IMR-90 (cell line): Measurements from ENCODE around the gene KRTAP1-5. TPM values are rescaled to one million over a fixed set of nuclear protein-coding genes. Genes with fewer than 3 reads are reported as not detected.
A peak's percentile ranks its signal among the peaks of the same experiment; 100 is the strongest.

Experiments used
- ATAC-seq: fragments of 200-7000 bp; cut with Tn5 transposase; 2 replicates; pipeline ENCODE4 v1.9.1; 2020; ENCODE audit warnings: low read depth, mild to moderate bottlenecking, moderate library complexity
- BruUV-seq: library from RNA; stranded (reverse); fragments of 400-500 nt; replicated peaks from 2 replicates; lab custom pipeline; 2021; lab: Mats Ljungman, UMichigan
- CTCF ChIA-PET: fragments of 300-600 bp; formaldehyde crosslinking; extraction: SDS; loops from one replicate; lab custom pipeline; 2021; ENCODE audit warnings: antibody characterized with exemption; lab: Yijun Ruan, JAX
- POLR2A ChIA-PET: fragments of 300-600 bp; sonication (Branson Sonifier 250); formaldehyde crosslinking; loops from one replicate; lab custom pipeline; 2022; ENCODE audit warnings: antibody characterized with exemption; ENCODE audit not compliant: unreplicated experiment; lab: Charles Lee
- DNase-seq: peaks from one replicate; pipeline ENCODE4 v3.0.0; 2013
- H2AFZ ChIP-seq: replicated peaks from 2 replicates; pipeline ENCODE3; 2013; ENCODE audit warnings: low read length, mild to moderate bottlenecking; ENCODE audit not compliant: poor library complexity
- H2AK5ac ChIP-seq: 2 replicates; pipeline ENCODE4 v1.6.1; 2013; ENCODE audit warnings: low read depth, low read length, inconsistent platforms
- H2AK9ac ChIP-seq: replicated peaks from 2 replicates; pipeline ENCODE3; 2013; ENCODE audit warnings: mild to moderate bottlenecking, low read depth, low read length, moderate library complexity; ENCODE audit not compliant: poor library complexity
- H2BK120ac ChIP-seq: 2 replicates; pipeline ENCODE4 v1.6.1; 2013; ENCODE audit warnings: low read depth, low read length, inconsistent platforms
- H2BK15ac ChIP-seq: 3 replicates; pipeline ENCODE4 v1.6.1; 2013; ENCODE audit warnings: low read depth, low read length, inconsistent platforms
- H2BK20ac ChIP-seq: 2 replicates; pipeline ENCODE4 v1.6.1; 2013; ENCODE audit warnings: low read depth, mild to moderate bottlenecking, inconsistent platforms, low read length, moderate library complexity
- H2BK5ac ChIP-seq: 2 replicates; pipeline ENCODE4 v1.6.1; 2013; ENCODE audit warnings: mild to moderate bottlenecking, low read depth, low read length, inconsistent platforms; ENCODE audit not compliant: poor library complexity, severe bottlenecking
- H3K14ac ChIP-seq: replicated peaks from 2 replicates; pipeline ENCODE4 v1.6.1; 2013; ENCODE audit warnings: low read depth, low read length, inconsistent platforms
- H3K18ac ChIP-seq: 2 replicates; pipeline ENCODE4 v1.6.1; 2013; ENCODE audit warnings: low read depth, low read length, control low read depth
- H3K23ac ChIP-seq: 2 replicates; pipeline ENCODE4 v1.6.1; 2013; ENCODE audit warnings: low read depth, low read length, inconsistent platforms
- H3K27ac ChIP-seq: 2 replicates; pipeline ENCODE4 v1.5.1; 2013; ENCODE audit warnings: mild to moderate bottlenecking, control low read depth, low read length; ENCODE audit not compliant: insufficient read depth
- H3K27me3 ChIP-seq: 2 replicates; pipeline ENCODE4 v1.6.1; 2013; ENCODE audit warnings: low read length; ENCODE audit not compliant: control insufficient read depth, insufficient read depth
- H3K36me3 ChIP-seq: 2 replicates; pipeline ENCODE4 v1.6.1; 2013; ENCODE audit warnings: low read length, mixed read lengths; ENCODE audit not compliant: control insufficient read depth, insufficient read depth
- H3K4ac ChIP-seq: 2 replicates; pipeline ENCODE4 v1.6.1; 2013; ENCODE audit warnings: low read depth, low read length, inconsistent platforms
- H3K4me1 ChIP-seq: 2 replicates; pipeline ENCODE4 v1.6.1; 2013; ENCODE audit warnings: low read length, mixed read lengths; ENCODE audit not compliant: control insufficient read depth, insufficient read depth
- H3K4me2 ChIP-seq: 2 replicates; pipeline ENCODE4 v1.6.1; 2013; ENCODE audit warnings: low read depth, mild to moderate bottlenecking, control low read depth, low read length, moderate library complexity
- H3K4me3 ChIP-seq: 2 replicates; pipeline ENCODE4 v1.5.1; 2013; ENCODE audit warnings: low read depth, mild to moderate bottlenecking, control low read depth, low read length, moderate library complexity; ENCODE audit not compliant: insufficient read depth
- H3K56ac ChIP-seq: 2 replicates; pipeline ENCODE4 v1.6.1; 2013; ENCODE audit warnings: low read length, inconsistent platforms; ENCODE audit not compliant: insufficient read depth; ENCODE audit errors: extremely low read depth
- H3K79me1 ChIP-seq, 2 experiments: 2 replicates each; pipeline ENCODE4 v1.6.1; 2013; ENCODE audit warnings: low read length in 2 of 2, inconsistent platforms in 1 of 2, low read depth in 1 of 2
- H3K9ac ChIP-seq: 2 replicates; pipeline ENCODE4 v1.6.1; 2013; ENCODE audit warnings: low read depth, low read length, control low read depth
- H3K9me1 ChIP-seq: 2 replicates; pipeline ENCODE4 v1.6.1; 2013; ENCODE audit warnings: low read length, inconsistent platforms; ENCODE audit not compliant: insufficient read depth
- H3K9me3 ChIP-seq: 2 replicates; pipeline ENCODE4 v1.6.1; 2013; ENCODE audit warnings: low read length; ENCODE audit not compliant: control insufficient read depth, insufficient read depth
- H4K20me1 ChIP-seq: 2 replicates; pipeline ENCODE4 v1.6.1; 2013; ENCODE audit warnings: low read length, inconsistent platforms; ENCODE audit not compliant: insufficient read depth
- H4K5ac ChIP-seq: 2 replicates; pipeline ENCODE4 v1.6.1; 2013; ENCODE audit warnings: mild to moderate bottlenecking, low read depth, low read length, control low read depth
- H4K8ac ChIP-seq, 2 experiments: 2 replicates each; pipeline ENCODE4 v1.6.1; 2013; ENCODE audit warnings: low read depth in 2 of 2, low read length in 2 of 2, control low read depth in 1 of 2, inconsistent platforms in 1 of 2
- H4K91ac ChIP-seq: 2 replicates; pipeline ENCODE4 v1.6.1; 2013; ENCODE audit warnings: low read depth, low read length, inconsistent platforms; ENCODE audit not compliant: insufficient read depth
- CEBPB ChIP-seq: IDR thresholded peaks from 2 replicates; pipeline ENCODE4 v1.6.1; 2012; ENCODE audit warnings: low read depth, low read length, improper control_type of control experiment
- CHD1 ChIP-seq: IDR thresholded peaks from 2 replicates; pipeline ENCODE4 v1.6.1; 2012; ENCODE audit warnings: low read depth, low read length, improper control_type of control experiment
- MAFK ChIP-seq: IDR thresholded peaks from 2 replicates; pipeline ENCODE4 v1.6.1; 2012; ENCODE audit warnings: low read depth, low read length, improper control_type of control experiment
- MAZ ChIP-seq: IDR thresholded peaks from 2 replicates; pipeline ENCODE4 v1.6.1; 2012; ENCODE audit warnings: low read depth, mild to moderate bottlenecking, low read length, improper control_type of control experiment, moderate library complexity, borderline replicate concordance
- WGBS, 2 experiments: methylation state at CpG; one replicate each; pipeline versions ENCODE4 v1.1.5 to v1.1.7; 2013; ENCODE audit warnings: missing lambda C conversion rate in 2 of 2; ENCODE audit not compliant: insufficient read length in 1 of 2; ENCODE audit errors: extremely low coverage in 2 of 2; 5-methylcytosine and 5-hydroxymethylcytosine counted together
- dilution Hi-C: fragments of 300-500 bp; cut with HindIII; formaldehyde crosslinking; loops from one replicate; pipeline ENCODE4 v1.14.3; 2018; ENCODE audit warnings: low sequenced_read_pairs; ENCODE audit not compliant: unreplicated experiment
- in situ Hi-C: fragments of 300-500 bp; cut with MboI; formaldehyde crosslinking; loops from 3 replicates; pipeline ENCODE4 v1.14.3; 2019; ENCODE audit warnings: low sequenced_read_pairs, inconsistent platforms, mixed read lengths
- intact Hi-C: fragments of 100-400 bp; cut with micrococcal nuclease; formaldehyde crosslinking; loops from 2 replicates; pipeline ENCODE4 v1.10.0; 2022
- polyA plus RNA-seq, 3 experiments: library from polyadenylated mRNA; depleted of rRNA; stranded (reverse); fragments of >200 nt; gene quantifications; 2 replicates each; pipeline ENCODE4 v1.2.3, GENCODE V29; 2012; ENCODE audit warnings: low replicate concordance in 1 of 3
- total RNA-seq: library from RNA; depleted of rRNA; stranded (reverse); fragments of >200 nt; gene quantifications from 2 replicates; pipeline ENCODE4 v1.2.3, GENCODE V29; 2012

Gene KRTAP1-5
- total and polyA plus RNA-seq, 2 of the 4 experiments (the other 2 are of a cell fraction): 27.0 to 34.8 TPM

DNA sequence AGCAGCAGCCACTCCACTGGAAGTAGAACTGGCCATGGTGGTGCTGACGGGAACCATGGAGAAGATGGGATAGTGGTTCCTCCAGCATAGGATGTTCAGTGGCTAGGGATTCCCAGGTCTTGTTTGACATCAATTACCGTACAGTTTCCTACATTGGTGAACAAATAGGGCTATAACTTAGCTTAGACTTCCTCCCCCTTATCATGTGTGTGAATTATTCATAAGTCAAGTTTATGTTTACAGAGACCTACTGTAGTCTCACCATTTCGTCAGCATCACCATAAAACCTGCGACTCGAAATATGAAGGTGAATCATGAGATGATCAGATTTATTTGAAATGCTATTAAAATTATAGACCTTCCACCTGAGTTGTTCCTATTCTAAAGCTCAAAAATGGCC lies 31.7 kb upstream of the KRTAP1-5 start:
- no peaks in the 10 kb centered on the region for H3K79me1 ChIP-seq
- no peak overlapping the region for H3K4me3 ChIP-seq
- peak overlapping the region; percentile 13; the same call in 1 of the 2 replicates for H3K4me2 ChIP-seq
- ChIA-PET CTCF (interaction anchor here (0.7 kb wide), 1 partner anchor 255 kb away, joined by 3 read pairs; no protein-coding TSS in a partner anchor), POLR2A (interaction anchor here (0.8 to 3.0 kb wide), 2 partner anchors 10 to 149 kb away, joined by 5 to 12 read pairs; no protein-coding TSS in a partner anchor)
- peak overlapping the region; percentile 91 for H3K4ac ChIP-seq
- H3K27me3 ChIP-seq: no peaks in the 10 kb centered on the region
- H4K8ac ChIP-seq: peak overlapping the region; percentile 70 to 82
- H3K14ac ChIP-seq: peak overlapping the region; percentile 89
- H2AK9ac ChIP-seq: peak overlapping the region; percentile 2
- peak overlapping the region; percentile 48 for H2BK15ac ChIP-seq
- no peaks in the 10 kb centered on the region for H3K9me3 ChIP-seq
- peak overlapping the region; percentile 97 for H4K5ac ChIP-seq
- H3K56ac ChIP-seq: peak overlapping the region; percentile 83
- no peaks in the 10 kb centered on the region for H3K36me3 ChIP-seq
- dilution Hi-C loops: no loop called here
- peak; percentile 57 for DNase-seq
- H2AFZ ChIP-seq: no peak overlapping the region
- peaks cover 2% of the 10 kb centered on the region; the same call in 1 of the 2 replicates for H3K9me1 ChIP-seq
- H4K20me1 ChIP-seq: no peaks in the 10 kb centered on the region
- peak overlapping the region; percentile 80 for H2BK5ac ChIP-seq
- H2BK20ac ChIP-seq: peak overlapping the region; percentile 96
- ATAC-seq: no peak
- peak overlapping the region; percentile 86 for H4K91ac ChIP-seq
- WGBS, 2 experiments: no CpG with 5 or more reads among the region's 5 CpGs
- peak overlapping the region; percentile 60; the same call in 1 of the 2 replicates for H3K23ac ChIP-seq
- H3K18ac ChIP-seq: peak overlapping the region; percentile 99
- TF ChIP-seq CHD1 (no peak), CEBPB (no peak), MAFK (no peak), MAZ (no peak)
- H2AK5ac ChIP-seq: peak overlapping the region; percentile 85
- no TSS peak for BruUV-seq
- peak overlapping the region; percentile 63 for H3K27ac ChIP-seq
- H3K4me1 ChIP-seq: peaks cover 16% of the 10 kb centered on the region
- in situ Hi-C loops: no loop called here
- intact Hi-C loops: loop anchor here (5.0 kb wide), 1 partner anchor 101 kb away; no protein-coding TSS in a partner anchor
- peak overlapping the region; percentile 95 for H2BK120ac ChIP-seq
- H3K9ac ChIP-seq: no peak overlapping the region; the same call in 1 of the 2 replicates
